Activated CD4-positive, alpha-beta T cell treated with anti-CD3 and anti-CD28 coated beads, Interleukin-2, amount 10 ng/mL, durations not matched to agents 7 days and 5 days (primary cell): ENCODE data around the gene SPTB. TPM values are rescaled to one million over a fixed set of nuclear protein-coding genes. Genes with fewer than 3 reads are reported as not detected.

Experiments
- CTCF ChIA-PET: fragments of 350-600 bp; sonication (Branson Sonifier 250); formaldehyde crosslinking; loops from one replicate; lab custom pipeline; 2021; ENCODE audit warnings: antibody characterized with exemption; lab: Charles Lee
- POLR2A ChIA-PET: fragments of 350-600 bp; sonication (Branson Sonifier 250); formaldehyde crosslinking; loops from one replicate; lab custom pipeline; 2021; ENCODE audit warnings: antibody characterized with exemption; lab: Charles Lee
- DNase-seq: peaks from one replicate; pipeline ENCODE4 v3.0.0-alpha.2; 2020
- H3K27ac Mint-ChIP-seq: one replicate; pipeline ENCODE4 v1.8.0; 2021; ENCODE audit warnings: mild to moderate bottlenecking, moderate library complexity, mixed read lengths
- H3K27me3 Mint-ChIP-seq: one replicate; pipeline ENCODE4 v1.8.0; 2021; ENCODE audit warnings: mixed read lengths
- H3K36me3 Mint-ChIP-seq: one replicate; pipeline ENCODE4 v1.8.0; 2021; ENCODE audit warnings: low read depth, mixed read lengths
- H3K4me1 Mint-ChIP-seq: one replicate; pipeline ENCODE4 v1.8.0; 2021; ENCODE audit warnings: mixed read lengths
- H3K4me3 Mint-ChIP-seq: one replicate; pipeline ENCODE4 v1.8.0; 2021; ENCODE audit warnings: mild to moderate bottlenecking, moderate library complexity, mixed read lengths
- H3K9me3 Mint-ChIP-seq: one replicate; pipeline ENCODE4 v1.8.0; 2021; ENCODE audit warnings: mixed read lengths
- total RNA-seq, 2 experiments: library from RNA; stranded (reverse); gene quantifications; one replicate each; pipeline ENCODE4 v1.2.3, GENCODE V29; 2021

SPTB gene
- total RNA-seq, 2 experiments from 2014 or later = not detected

DNA sequence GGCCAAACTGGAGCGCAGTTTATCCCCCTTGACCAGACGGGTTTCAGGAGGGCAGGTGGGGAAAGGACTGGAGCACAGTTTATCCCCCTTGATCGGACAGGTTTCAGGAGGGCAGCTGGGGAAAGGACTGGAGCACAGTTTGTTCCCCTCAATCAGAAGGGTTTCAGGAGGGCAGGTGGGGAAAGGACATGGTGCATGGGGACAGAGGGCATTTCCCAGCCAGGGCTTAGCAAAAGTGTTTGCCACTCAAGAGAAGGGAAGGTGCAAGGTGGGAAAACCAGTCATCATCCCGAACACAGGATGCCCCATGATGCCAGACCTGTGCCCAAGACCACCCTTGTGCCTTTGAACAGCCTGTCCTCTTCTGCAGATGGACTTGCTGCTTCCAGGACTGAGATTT is 54.7 kb downstream of the SPTB start:
- peaks cover 3% of the 10 kb centered on the region for H3K4me1 Mint-ChIP-seq
- H3K4me3 Mint-ChIP-seq = no peak overlapping the region
- no peaks in the 10 kb centered on the region for H3K9me3 Mint-ChIP-seq
- no peak for DNase-seq
- no peak overlapping the region for H3K27ac Mint-ChIP-seq
- POLR2A ChIA-PET = no interaction called here
- peaks cover 25% of the 10 kb centered on the region for H3K27me3 Mint-ChIP-seq
- CTCF ChIA-PET = interaction anchor here (0.6 kb wide), 1 partner anchor 71 kb away, joined by 5 read pairs; no protein-coding TSS in a partner anchor
- no peaks in the 10 kb centered on the region for H3K36me3 Mint-ChIP-seq

DNA sequence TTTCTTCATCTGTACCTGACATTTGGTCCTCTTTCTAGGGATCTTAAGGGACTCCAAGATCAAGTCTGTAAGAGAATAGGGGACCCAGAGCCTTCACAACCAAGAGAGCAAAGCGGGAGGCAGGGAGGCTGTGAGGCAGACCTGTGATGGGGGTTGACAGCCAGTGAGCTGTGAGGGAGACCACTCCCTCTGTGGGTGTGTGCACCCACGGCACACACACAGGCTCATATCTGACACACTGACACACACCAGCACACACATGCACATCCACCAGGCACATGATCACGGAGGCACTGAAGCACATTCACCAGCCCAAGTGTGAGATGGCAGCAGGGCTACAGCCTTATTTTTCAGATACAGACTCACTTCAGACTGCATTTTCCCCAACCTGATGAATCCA is 55.2 kb downstream of the SPTB start:
- no peaks in the 10 kb centered on the region for H3K9me3 Mint-ChIP-seq
- no peaks in the 10 kb centered on the region for H3K36me3 Mint-ChIP-seq
- no peak overlapping the region for H3K4me3 Mint-ChIP-seq
- peaks cover 25% of the 10 kb centered on the region for H3K27me3 Mint-ChIP-seq
- H3K27ac Mint-ChIP-seq = no peak overlapping the region
- H3K4me1 Mint-ChIP-seq = peaks cover 3% of the 10 kb centered on the region
- POLR2A ChIA-PET = no interaction called here
- DNase-seq = no peak
- CTCF ChIA-PET = interaction anchor here (0.6 to 2.5 kb wide), 6 partner anchors 9 to 170 kb away, joined by 3 to 24 read pairs (median 6); partner anchors contain the start of gene SPTB

DNA sequence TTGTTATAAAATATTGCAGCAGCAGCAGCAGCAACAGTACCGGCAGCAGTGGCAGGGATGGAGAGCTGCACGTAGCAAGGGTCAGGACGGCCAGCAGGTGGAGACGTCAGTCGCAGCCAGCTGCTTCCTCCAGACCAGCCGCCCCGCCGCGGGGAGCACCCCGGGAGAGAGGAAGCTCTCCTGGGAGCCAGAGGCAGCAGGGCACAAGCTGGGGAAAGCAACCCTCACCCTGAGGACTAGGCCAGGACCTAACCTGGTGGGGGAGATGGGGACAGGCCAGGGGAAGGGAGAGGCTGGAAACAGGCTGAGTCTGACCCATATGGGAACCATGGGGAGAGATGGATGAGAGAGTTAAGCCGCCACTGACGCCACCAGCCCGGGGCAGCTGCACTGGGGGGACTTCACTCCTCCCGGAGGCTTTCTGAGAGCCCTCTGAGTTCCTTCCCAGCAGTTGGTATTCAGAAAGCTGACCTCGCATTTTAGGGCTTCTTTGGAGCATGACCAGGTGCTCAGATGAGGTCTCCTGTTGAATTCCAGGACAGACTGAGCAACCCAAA is 56.3 kb downstream of the SPTB start:
- ChIA-PET CTCF (interaction anchor here (0.5 to 2.5 kb wide), 20 partner anchors 10 to 259 kb away, joined by 3 to 24 read pairs (median 3); partner anchors contain the start of gene SPTB), POLR2A (interaction anchor here (0.6 kb wide), 1 partner anchor 172 kb away, joined by 4 read pairs; no protein-coding TSS in a partner anchor)
- Mint-ChIP-seq H3K4me1 (peaks cover 3% of the 10 kb centered on the region), H3K9me3 (no peaks in the 10 kb centered on the region), H3K36me3 (no peaks in the 10 kb centered on the region), H3K27ac (no peak overlapping the region), H3K4me3 (no peak overlapping the region), H3K27me3 (peaks cover 32% of the 10 kb centered on the region)
- DNase-seq = peak; percentile 68

DNA sequence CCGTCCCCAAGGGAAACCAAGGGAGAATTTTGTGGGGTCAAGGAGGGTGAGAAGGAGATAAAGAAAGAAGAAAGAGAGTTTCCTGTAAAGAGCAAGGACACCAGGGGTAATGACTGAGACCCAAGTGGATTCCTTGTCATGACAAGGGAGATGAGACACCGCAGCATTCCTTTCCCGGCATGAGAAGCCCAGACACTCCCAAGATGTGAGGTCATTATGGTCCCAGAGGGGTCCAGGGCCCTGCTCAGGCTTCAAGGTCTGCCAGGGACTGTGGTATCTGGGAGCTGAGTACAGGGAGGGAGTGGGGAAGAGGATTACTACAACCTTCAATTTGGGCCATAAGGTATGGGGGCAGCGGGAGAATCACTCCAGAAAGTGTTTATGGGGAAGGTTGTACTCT is 58.1 kb downstream of the SPTB start:
- H3K4me3 Mint-ChIP-seq = no peak overlapping the region
- H3K27me3 Mint-ChIP-seq = peaks cover 30% of the 10 kb centered on the region
- peaks cover 3% of the 10 kb centered on the region for H3K4me1 Mint-ChIP-seq
- H3K9me3 Mint-ChIP-seq = no peaks in the 10 kb centered on the region
- ChIA-PET CTCF (interaction anchor here (1.8 kb wide), 1 partner anchor 71 kb away, joined by 7 read pairs; no protein-coding TSS in a partner anchor), POLR2A (no interaction called here)
- no peaks in the 10 kb centered on the region for H3K36me3 Mint-ChIP-seq
- DNase-seq = no peak
- H3K27ac Mint-ChIP-seq = no peak overlapping the region

DNA sequence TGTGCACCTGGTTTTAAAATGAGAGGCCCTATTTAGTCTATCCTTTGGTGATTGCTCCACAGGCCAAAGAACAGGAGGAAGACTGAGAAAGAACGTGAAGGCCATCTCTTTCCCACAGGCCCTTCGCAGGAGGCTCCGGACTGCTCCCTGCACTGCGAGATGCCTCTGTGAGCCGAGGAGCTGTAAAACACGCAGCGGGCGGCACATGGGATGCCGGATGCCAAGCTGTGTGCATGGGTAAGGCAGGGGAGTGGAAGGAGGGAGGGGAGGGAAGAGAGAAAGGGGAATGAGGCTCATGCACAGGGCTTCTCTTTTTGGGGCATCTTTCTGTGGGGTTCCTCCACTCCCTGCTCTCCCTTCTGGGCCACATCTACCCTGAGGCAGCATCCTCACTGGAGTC is 61.6 kb downstream of the SPTB start:
- no peak overlapping the region for H3K27ac Mint-ChIP-seq
- DNase-seq = no peak
- ChIA-PET POLR2A (no interaction called here), CTCF (no interaction called here)
- peaks cover 2% of the 10 kb centered on the region for H3K4me1 Mint-ChIP-seq
- no peaks in the 10 kb centered on the region for H3K9me3 Mint-ChIP-seq
- no peaks in the 10 kb centered on the region for H3K36me3 Mint-ChIP-seq
- H3K27me3 Mint-ChIP-seq = peaks cover 31% of the 10 kb centered on the region
- H3K4me3 Mint-ChIP-seq = no peak overlapping the region

DNA sequence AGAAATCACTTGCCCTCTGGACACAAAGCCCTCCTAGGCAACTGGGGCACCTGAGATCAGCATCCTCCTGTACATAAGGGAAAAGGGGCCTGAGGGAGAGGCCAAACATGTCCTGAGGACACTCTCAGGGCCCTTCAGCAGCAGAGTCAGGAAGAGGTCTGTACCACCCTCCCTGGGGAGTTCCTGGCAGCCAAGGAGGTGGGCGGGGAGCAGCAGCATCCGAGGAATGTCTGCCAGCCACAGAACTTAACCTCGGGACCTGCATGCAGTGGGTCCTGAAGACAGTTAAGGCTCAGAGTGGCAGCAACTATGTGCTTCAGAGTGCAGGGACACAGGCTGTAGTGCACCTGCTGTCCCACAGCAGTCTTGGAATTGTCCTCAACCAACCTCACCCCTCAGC is 62.1 kb downstream of the SPTB start:
- Mint-ChIP-seq H3K9me3 (no peaks in the 10 kb centered on the region), H3K27ac (no peak overlapping the region), H3K4me1 (no peaks in the 10 kb centered on the region), H3K4me3 (no peak overlapping the region), H3K27me3 (peaks cover 34% of the 10 kb centered on the region), H3K36me3 (no peaks in the 10 kb centered on the region)
- ChIA-PET POLR2A (no interaction called here), CTCF (no interaction called here)
- no peak for DNase-seq

DNA sequence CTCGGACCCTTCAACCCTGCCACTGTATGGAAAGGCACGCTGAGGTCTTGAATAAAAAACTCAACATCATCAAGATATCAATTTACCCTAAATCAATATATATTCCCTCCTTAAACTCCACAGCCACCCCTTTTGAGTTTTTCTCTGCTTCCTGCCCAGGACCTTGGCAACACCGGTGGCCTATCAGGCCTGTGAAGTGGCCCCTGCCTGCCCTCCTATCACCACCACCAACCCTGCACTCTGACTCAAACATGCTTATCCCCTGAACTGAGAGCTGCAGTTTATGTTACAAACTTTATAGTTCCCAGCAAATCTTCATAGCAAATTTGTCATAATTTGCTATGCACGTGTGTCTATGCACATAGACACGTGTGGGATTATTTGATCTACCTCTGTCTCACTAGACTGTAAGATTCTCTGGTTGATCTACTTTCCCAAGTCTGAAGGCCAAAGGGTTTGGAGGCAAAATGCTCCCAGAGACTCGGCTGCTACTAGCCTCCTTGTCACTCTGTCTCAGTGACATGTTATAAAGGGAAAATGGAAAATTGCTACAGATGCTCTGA is 63.4 kb downstream of the SPTB start:
- no peak for DNase-seq
- Mint-ChIP-seq H3K9me3 (no peaks in the 10 kb centered on the region), H3K4me1 (peaks cover 2% of the 10 kb centered on the region), H3K27ac (no peak overlapping the region), H3K36me3 (no peaks in the 10 kb centered on the region), H3K4me3 (no peak overlapping the region), H3K27me3 (peaks cover 38% of the 10 kb centered on the region)
- CTCF ChIA-PET = interaction anchor here (0.7 to 0.8 kb wide), 3 partner anchors 16 to 45 kb away, joined by 3 read pairs; no protein-coding TSS in a partner anchor
- POLR2A ChIA-PET = no interaction called here

DNA sequence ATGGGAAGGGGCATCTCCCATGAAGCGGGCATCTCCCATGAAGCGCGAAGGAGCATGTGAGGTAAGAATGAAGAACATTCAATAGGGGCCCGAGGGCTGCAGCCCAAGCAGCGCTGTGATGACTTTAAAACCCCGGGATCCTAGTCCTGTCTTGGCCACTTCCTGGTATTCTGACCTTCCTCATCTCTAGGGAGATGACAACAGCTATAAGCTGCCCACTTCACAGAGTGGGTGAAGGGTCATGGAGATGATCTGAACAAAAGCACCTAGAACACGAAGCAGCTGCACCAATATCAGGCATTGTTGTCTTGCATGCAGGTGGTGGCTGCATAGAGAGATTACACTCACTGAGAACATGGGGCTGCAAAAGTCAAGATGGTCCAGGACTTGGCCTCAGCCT is 64.5 kb downstream of the SPTB start:
- peaks cover 35% of the 10 kb centered on the region for H3K27me3 Mint-ChIP-seq
- ChIA-PET POLR2A (no interaction called here), CTCF (interaction anchor here (0.7 kb wide), 1 partner anchor 17 kb away, joined by 3 read pairs; no protein-coding TSS in a partner anchor)
- no peaks in the 10 kb centered on the region for H3K36me3 Mint-ChIP-seq
- H3K4me3 Mint-ChIP-seq = no peak overlapping the region
- no peaks in the 10 kb centered on the region for H3K9me3 Mint-ChIP-seq
- no peak overlapping the region for H3K27ac Mint-ChIP-seq
- no peak for DNase-seq
- H3K4me1 Mint-ChIP-seq = peaks cover 2% of the 10 kb centered on the region

DNA sequence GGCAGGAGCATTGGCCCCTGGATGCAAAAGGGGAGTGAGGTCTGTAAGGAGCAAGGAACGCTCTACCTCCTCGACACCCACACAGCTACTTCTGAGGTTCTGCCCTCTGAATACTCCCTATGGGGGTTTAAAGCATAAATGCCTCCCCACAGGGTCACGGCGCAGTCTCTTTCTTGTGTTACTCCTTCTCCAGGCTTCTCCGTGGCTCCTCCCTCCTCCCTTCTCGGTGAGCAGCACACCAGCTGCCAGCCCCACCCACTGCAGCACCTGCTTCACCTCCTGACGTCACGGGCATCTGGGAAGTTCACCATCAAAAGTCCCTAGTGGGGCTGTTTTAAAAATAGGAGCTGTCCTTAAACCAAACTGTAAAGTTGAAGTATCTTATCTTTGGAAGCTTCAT is 67.3 kb downstream of the SPTB start:
- H3K27ac Mint-ChIP-seq = no peak overlapping the region
- ChIA-PET POLR2A (no interaction called here), CTCF (interaction anchor here (1.3 to 2.6 kb wide), 3 partner anchors 11 to 79 kb away, joined by 3 to 11 read pairs (median 4); no protein-coding TSS in a partner anchor)
- no peaks in the 10 kb centered on the region for H3K9me3 Mint-ChIP-seq
- H3K4me3 Mint-ChIP-seq = no peak overlapping the region
- peaks cover 2% of the 10 kb centered on the region for H3K4me1 Mint-ChIP-seq
- DNase-seq = no peak
- no peaks in the 10 kb centered on the region for H3K36me3 Mint-ChIP-seq
- peaks cover 27% of the 10 kb centered on the region for H3K27me3 Mint-ChIP-seq

DNA sequence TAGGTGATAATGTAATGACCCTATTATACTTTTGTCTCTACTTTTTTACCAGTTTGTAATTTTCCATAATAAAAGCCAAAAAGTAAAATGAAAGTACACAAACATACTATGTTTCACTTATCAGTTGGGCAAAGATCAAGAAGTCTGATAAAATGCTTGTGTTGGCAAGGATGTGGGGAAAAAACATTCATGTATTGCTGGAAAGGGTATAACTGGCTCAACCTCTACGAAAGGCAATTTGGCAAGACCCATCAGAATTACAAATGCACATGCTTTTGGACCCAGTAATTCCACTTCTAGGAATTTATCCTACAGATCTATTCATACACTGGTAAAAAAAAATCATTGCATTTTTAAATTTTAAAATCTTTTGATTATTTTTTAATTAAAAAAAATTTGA is 68.0 kb downstream of the SPTB start:
- ChIA-PET POLR2A (no interaction called here), CTCF (interaction anchor here (2.6 kb wide), 1 partner anchor 12 kb away, joined by 11 read pairs; no protein-coding TSS in a partner anchor)
- Mint-ChIP-seq H3K27ac (no peak overlapping the region), H3K9me3 (no peaks in the 10 kb centered on the region), H3K4me1 (peaks cover 2% of the 10 kb centered on the region), H3K4me3 (no peak overlapping the region), H3K27me3 (peaks cover 24% of the 10 kb centered on the region), H3K36me3 (no peaks in the 10 kb centered on the region)
- no peak for DNase-seq

DNA sequence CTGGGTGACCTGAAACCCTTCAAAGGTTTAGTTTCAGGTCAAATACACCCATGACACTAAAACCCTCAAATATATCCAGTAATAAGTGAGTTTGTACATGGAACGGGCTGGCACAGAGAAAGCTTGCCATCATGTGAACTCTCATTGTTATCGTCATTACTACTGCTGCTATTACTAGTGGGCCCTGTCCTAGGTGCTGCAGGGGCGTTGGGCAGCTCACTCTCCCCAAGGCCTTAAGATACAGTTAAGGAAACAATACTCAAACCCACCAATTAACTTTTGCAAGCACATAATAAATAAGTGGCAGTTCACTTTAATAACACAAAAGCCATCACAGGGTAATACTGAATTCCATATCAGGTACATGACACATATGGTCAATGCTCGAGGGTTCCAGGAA is 71.3 kb downstream of the SPTB start:
- ChIA-PET CTCF (interaction anchor here (1.2 to 1.6 kb wide), 4 partner anchors 12 to 84 kb away, joined by 3 to 5 read pairs (median 4); no protein-coding TSS in a partner anchor), POLR2A (interaction anchor here (0.7 kb wide), 1 partner anchor 19 kb away, joined by 3 read pairs; no protein-coding TSS in a partner anchor)
- no peaks in the 10 kb centered on the region for H3K9me3 Mint-ChIP-seq
- peaks cover 2% of the 10 kb centered on the region for H3K4me1 Mint-ChIP-seq
- no peak overlapping the region for H3K4me3 Mint-ChIP-seq
- peaks cover 19% of the 10 kb centered on the region for H3K27me3 Mint-ChIP-seq
- H3K36me3 Mint-ChIP-seq = no peaks in the 10 kb centered on the region
- DNase-seq = no peak
- H3K27ac Mint-ChIP-seq = no peak overlapping the region

DNA sequence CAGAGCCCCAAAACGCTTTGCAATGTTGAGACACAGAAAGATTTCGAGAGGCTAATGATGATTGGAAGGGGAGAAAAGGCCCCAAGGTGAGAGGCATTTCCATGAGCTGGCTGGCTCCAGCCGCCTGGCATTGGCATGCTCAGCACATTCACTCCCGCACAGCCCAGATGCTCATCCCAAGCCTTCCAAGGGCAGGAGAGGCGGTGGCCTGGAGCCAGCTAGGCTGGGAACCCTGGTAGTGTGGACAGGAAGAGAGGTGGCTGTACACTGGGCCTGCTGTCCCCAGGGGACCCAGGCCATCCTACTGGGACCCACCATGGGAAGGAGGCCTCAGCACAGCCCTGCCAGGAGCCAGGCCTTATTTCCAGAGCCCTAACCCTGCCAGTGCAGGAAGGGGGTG is 72.2 kb downstream of the SPTB start:
- DNase-seq = no peak
- Mint-ChIP-seq H3K4me1 (peaks cover 2% of the 10 kb centered on the region), H3K9me3 (no peaks in the 10 kb centered on the region), H3K27me3 (peaks cover 11% of the 10 kb centered on the region), H3K36me3 (no peaks in the 10 kb centered on the region), H3K27ac (no peak overlapping the region), H3K4me3 (no peak overlapping the region)
- POLR2A ChIA-PET = no interaction called here
- CTCF ChIA-PET = interaction anchor here (0.6 to 1.0 kb wide), 2 partner anchors 11 to 835 kb away, joined by 3 to 4 read pairs; no protein-coding TSS in a partner anchor

DNA sequence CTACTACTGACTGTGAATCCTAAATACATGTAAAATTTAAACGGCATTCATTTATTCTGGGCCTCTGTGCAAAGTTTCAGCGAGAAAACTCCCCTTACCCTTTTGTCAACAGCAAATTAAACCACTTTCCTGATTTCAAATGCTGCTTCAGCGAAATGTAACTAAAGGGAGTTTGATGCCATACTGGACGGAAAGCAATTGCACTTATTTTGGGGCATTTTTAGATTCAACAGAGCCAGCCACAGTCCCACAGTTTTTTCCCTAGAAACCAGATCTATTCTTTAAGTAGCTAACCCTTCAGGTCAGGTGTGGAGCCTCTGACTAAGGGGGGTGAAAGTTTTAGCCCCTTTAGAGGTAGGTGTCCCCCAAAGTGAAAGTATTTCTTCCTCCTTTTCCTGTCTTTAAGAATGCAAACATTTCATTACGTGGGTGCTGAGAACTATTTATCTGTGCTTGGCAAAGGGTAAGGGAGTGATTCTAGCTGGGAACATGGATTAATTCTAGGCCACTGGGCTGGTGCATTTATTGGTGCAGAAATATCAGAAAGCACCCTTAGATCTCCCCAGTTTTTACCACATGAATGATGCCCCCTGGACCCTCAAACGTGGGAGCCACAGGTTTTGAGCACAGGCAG is 72.7 kb downstream of the SPTB start:
- DNase-seq = no peak
- no peaks in the 10 kb centered on the region for H3K9me3 Mint-ChIP-seq
- ChIA-PET CTCF (interaction anchor here (0.6 to 1.0 kb wide), 2 partner anchors 11 to 836 kb away, joined by 3 to 4 read pairs; no protein-coding TSS in a partner anchor), POLR2A (no interaction called here)
- H3K27ac Mint-ChIP-seq = no peak overlapping the region
- H3K4me1 Mint-ChIP-seq = peaks cover 2% of the 10 kb centered on the region
- H3K27me3 Mint-ChIP-seq = peaks cover 7% of the 10 kb centered on the region
- H3K4me3 Mint-ChIP-seq = no peak overlapping the region
- no peaks in the 10 kb centered on the region for H3K36me3 Mint-ChIP-seq
